HG02852 (cell line): ENCODE results near the gene SLC39A5.
"Not testable (repeated sequence)": the region's sequence is repeated elsewhere in the genome, so short reads cannot be mapped to it uniquely, and the experiment has no call there.

ENCODE experiments used
- ATAC-seq: cut with Tn5 transposase; IDR thresholded peaks from one replicate; pipeline ENCODE4 v1.9.1; 2021; ENCODE audit warnings: mild to moderate bottlenecking, moderate library complexity; ENCODE audit not compliant: unreplicated experiment

The SLC39A5 gene

DNA sequence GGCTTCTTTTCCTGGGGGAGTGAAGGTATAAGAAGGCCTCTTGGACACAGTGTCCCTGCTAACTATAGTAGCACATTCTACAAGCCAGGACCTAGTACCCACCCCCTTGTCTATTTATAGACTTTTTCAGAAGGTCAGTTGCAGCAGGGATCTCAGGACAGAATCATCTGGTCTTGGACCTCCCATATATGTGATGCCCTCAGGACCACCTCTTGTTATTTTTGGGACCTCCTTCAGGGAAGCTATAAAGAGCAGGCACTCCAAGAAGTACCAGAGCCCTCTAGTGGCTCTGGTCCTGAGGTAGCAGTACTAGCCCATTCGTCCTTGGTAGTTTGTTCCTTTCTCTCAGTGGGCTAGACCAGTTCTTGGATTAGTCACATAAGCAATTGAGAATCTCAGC, 41.2 kb downstream of the SLC39A5 start:
- ATAC-seq = no peak

DNA sequence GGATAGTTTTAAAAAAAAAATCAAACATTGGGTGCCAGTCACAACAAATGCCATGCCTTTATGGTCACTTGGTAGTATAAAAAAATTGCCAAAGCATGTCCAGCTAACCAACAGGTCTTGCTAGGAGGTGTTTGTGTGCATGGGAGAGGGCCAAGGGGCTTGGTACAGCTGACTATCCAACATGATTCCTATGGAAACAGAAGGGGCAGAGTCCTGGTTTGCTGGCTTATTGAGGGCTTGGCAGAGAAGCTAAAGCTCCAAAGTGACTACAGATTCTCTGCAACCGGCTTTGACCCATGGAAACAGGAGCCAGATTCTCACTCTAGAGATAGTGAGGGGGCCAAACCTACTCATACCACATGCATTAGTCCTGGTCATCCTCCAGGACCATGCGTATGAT, 42.6 kb downstream of the SLC39A5 start:
- not testable (repeated sequence) for ATAC-seq

DNA sequence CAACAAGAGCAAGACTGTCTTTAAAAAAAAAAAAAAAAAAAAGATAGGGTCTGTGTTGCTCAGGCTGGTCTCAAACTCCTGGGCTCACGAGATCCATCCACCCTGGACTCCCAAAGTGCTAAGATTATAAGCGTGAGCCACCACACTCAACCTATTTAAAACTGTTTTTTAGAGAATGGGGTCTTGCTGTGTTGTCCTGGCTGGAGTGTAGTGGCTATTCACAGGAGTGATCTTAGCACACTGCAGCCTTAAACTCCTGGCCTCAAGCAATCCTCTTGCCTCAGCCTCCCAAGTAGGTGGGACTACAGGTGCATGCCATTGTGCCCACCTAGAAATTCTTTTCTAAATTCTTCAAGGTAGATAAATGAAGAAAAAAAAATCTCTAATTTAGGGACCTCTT, 44.4 kb downstream of the SLC39A5 start:
- no peak for ATAC-seq

DNA sequence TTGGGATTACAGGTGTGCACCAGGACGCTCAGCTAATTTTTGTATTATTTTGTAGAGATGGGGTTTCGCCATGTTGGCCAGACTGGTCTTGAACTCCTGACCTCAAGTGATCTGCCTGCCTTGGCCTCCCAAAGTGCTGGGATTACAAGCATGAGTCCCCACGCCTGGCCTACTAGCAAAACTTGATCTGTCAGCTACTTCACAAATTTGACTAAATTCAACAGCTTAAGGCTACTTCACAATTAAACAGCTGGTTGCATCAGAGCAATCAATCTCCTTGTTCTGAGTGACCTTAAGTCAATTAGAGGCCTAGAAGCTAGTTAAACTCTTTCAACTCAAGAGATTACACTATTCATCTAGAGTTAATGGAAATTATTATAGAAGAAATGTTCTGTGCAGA, 49.1 kb downstream of the SLC39A5 start:
- no peak for ATAC-seq

DNA sequence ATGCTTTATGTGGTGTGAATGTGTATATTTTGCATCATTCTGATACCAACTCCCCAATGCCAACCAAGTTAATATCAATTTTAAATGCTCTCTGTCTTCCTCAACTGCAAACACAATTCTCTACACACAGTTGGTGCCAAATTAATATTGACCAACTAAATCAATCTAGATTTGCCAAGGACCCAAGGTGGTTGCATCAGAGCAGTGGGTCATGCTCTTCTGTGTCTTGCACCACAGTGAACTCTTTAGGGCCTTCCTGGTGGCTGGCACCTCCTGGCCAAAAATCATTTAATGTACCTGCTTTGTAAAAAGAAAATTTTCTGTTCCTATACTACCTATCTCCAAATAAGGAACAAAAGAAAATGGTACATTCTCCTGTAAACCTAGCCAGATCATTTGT, 51.0 kb downstream of the SLC39A5 start:
- no peak for ATAC-seq

DNA sequence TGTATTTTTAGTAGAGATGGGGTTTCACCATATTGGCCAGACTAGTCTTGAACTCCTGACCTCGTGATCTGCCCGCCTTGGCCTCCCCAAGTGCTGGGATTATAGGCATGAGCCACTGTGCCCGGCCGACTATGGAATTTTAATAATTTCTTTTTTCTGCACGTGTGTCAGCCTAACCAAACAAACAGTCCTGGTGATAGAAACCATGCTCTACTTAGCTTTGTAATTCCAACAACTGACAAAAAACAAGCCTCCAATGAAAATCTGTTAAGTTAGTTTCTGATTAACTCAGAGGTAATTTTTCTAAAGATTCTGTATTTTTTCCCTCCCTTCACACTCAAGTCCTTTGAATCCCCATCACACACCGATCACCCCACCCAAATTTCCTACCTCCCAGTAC, 52.2 kb downstream of the SLC39A5 start:
- no peak for ATAC-seq

DNA sequence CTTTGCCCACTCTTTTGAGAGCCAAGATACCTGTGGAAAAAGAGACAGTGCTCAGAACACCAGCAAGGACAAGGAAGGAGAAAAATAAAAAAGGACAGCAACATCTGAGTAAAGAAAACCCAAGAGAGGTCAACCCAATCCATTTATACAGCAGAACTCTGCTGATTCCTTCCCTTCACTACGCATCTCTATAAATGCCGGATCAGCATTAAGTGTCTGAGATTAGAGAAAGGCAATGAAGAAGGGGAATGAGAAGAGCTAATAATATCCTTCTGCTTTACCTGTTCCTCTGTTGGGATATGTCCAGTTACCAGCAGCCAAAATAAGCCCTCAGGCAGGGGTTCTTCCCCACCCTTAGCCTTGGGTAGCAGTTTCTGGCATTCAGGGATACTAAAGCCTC, 52.7 kb downstream of the SLC39A5 start:
- ATAC-seq = no peak

DNA sequence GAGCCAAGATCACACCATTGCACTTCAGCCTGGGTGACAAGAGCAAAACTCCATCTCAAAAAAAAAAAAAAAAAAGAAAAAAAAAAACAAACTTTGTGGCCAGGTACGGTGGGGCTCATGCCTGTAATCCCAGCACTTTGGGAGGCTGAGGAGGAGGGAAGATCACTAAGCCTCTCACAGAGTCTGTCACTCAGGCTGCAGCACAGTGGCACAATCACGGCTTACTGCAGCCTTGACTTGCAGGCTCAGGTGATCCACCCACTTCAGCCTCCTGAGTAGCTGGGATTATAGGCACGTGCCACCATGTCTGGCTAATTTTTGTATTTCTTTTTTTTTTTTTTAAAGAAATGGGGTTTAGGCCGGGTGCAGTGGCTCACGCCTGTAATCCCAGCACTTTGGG, 54.4 kb downstream of the SLC39A5 start:
- not testable (repeated sequence) for ATAC-seq

DNA sequence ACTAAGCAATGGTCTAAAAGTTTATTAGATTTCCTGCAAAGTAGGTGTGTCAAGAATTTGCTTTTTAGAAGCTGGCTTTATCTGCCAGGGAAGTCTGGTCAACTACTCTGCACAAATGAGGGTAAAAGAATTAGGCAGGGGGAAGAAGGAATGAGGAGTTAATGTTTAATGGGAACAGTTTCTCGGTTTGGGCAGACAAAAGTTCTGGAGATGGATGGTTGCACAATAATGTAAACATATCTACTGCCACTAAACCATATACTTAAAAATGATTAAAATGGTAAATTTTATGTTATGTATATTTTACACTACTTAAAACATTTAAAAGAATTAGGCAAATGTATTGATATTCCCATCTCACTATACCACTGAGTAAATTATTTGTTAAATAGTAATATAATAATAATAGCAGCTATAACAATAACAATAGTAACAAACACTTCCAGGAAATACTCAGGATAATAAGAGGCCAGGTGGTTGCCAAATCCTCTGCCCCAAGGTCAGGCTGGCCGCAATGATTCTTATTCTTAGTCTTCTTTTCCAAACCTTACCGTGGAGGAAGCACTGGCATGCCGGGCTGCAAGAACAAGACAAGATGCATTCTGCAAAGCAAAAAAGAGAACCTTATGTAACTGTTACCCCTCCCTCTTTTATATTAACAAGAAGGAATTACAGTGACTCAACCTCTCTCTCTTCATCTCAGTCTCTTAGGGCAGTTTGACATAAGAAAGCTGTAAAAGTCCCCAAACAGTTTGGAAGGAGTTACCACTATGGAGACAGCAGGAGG, 56.4 kb downstream of the SLC39A5 start:
- no peak for ATAC-seq
